IMR-90 (cell line): ENCODE data around the gene PSMD6. TPM values are rescaled to one million over a fixed set of nuclear protein-coding genes. Genes with fewer than 3 reads are reported as not detected.

Experiments used
- ATAC-seq: fragments of 200-7000 bp; cut with Tn5 transposase; 2 replicates; pipeline ENCODE4 v1.9.1; 2020; ENCODE audit warnings: low read depth, mild to moderate bottlenecking, moderate library complexity
- BruUV-seq: library from RNA; stranded (reverse); fragments of 400-500 nt; replicated peaks from 2 replicates; lab custom pipeline; 2021; lab: Mats Ljungman, UMichigan
- CTCF ChIA-PET: fragments of 300-600 bp; formaldehyde crosslinking; extraction: SDS; loops from one replicate; lab custom pipeline; 2021; ENCODE audit warnings: antibody characterized with exemption; lab: Yijun Ruan, JAX
- POLR2A ChIA-PET: fragments of 300-600 bp; sonication (Branson Sonifier 250); formaldehyde crosslinking; loops from one replicate; lab custom pipeline; 2022; ENCODE audit warnings: antibody characterized with exemption; ENCODE audit not compliant: unreplicated experiment; lab: Charles Lee
- DNase-seq: peaks from one replicate; pipeline ENCODE4 v3.0.0; 2013
- H2AFZ ChIP-seq: replicated peaks from 2 replicates; pipeline ENCODE3; 2013; ENCODE audit warnings: low read length, mild to moderate bottlenecking; ENCODE audit not compliant: poor library complexity
- H2AK5ac ChIP-seq: 2 replicates; pipeline ENCODE4 v1.6.1; 2013; ENCODE audit warnings: low read depth, low read length, inconsistent platforms
- H2AK9ac ChIP-seq: replicated peaks from 2 replicates; pipeline ENCODE3; 2013; ENCODE audit warnings: mild to moderate bottlenecking, low read depth, low read length, moderate library complexity; ENCODE audit not compliant: poor library complexity
- H2BK120ac ChIP-seq: 2 replicates; pipeline ENCODE4 v1.6.1; 2013; ENCODE audit warnings: low read depth, low read length, inconsistent platforms
- H2BK15ac ChIP-seq: 3 replicates; pipeline ENCODE4 v1.6.1; 2013; ENCODE audit warnings: low read depth, low read length, inconsistent platforms
- H2BK20ac ChIP-seq: 2 replicates; pipeline ENCODE4 v1.6.1; 2013; ENCODE audit warnings: low read depth, mild to moderate bottlenecking, inconsistent platforms, low read length, moderate library complexity
- H2BK5ac ChIP-seq: 2 replicates; pipeline ENCODE4 v1.6.1; 2013; ENCODE audit warnings: mild to moderate bottlenecking, low read depth, low read length, inconsistent platforms; ENCODE audit not compliant: poor library complexity, severe bottlenecking
- H3K14ac ChIP-seq: replicated peaks from 2 replicates; pipeline ENCODE4 v1.6.1; 2013; ENCODE audit warnings: low read depth, low read length, inconsistent platforms
- H3K18ac ChIP-seq: 2 replicates; pipeline ENCODE4 v1.6.1; 2013; ENCODE audit warnings: low read depth, low read length, control low read depth
- H3K23ac ChIP-seq: 2 replicates; pipeline ENCODE4 v1.6.1; 2013; ENCODE audit warnings: low read depth, low read length, inconsistent platforms
- H3K27ac ChIP-seq: 2 replicates; pipeline ENCODE4 v1.5.1; 2013; ENCODE audit warnings: mild to moderate bottlenecking, control low read depth, low read length; ENCODE audit not compliant: insufficient read depth
- H3K27me3 ChIP-seq: 2 replicates; pipeline ENCODE4 v1.6.1; 2013; ENCODE audit warnings: low read length; ENCODE audit not compliant: control insufficient read depth, insufficient read depth
- H3K36me3 ChIP-seq: 2 replicates; pipeline ENCODE4 v1.6.1; 2013; ENCODE audit warnings: low read length, mixed read lengths; ENCODE audit not compliant: control insufficient read depth, insufficient read depth
- H3K4ac ChIP-seq: 2 replicates; pipeline ENCODE4 v1.6.1; 2013; ENCODE audit warnings: low read depth, low read length, inconsistent platforms
- H3K4me1 ChIP-seq: 2 replicates; pipeline ENCODE4 v1.6.1; 2013; ENCODE audit warnings: low read length, mixed read lengths; ENCODE audit not compliant: control insufficient read depth, insufficient read depth
- H3K4me2 ChIP-seq: 2 replicates; pipeline ENCODE4 v1.6.1; 2013; ENCODE audit warnings: low read depth, mild to moderate bottlenecking, control low read depth, low read length, moderate library complexity
- H3K4me3 ChIP-seq: 2 replicates; pipeline ENCODE4 v1.5.1; 2013; ENCODE audit warnings: low read depth, mild to moderate bottlenecking, control low read depth, low read length, moderate library complexity; ENCODE audit not compliant: insufficient read depth
- H3K56ac ChIP-seq: 2 replicates; pipeline ENCODE4 v1.6.1; 2013; ENCODE audit warnings: low read length, inconsistent platforms; ENCODE audit not compliant: insufficient read depth; ENCODE audit errors: extremely low read depth
- H3K79me1 ChIP-seq, 2 experiments: 2 replicates each; pipeline ENCODE4 v1.6.1; 2013; ENCODE audit warnings: low read length in 2 of 2, inconsistent platforms in 1 of 2, low read depth in 1 of 2
- H3K9ac ChIP-seq: 2 replicates; pipeline ENCODE4 v1.6.1; 2013; ENCODE audit warnings: low read depth, low read length, control low read depth
- H3K9me1 ChIP-seq: 2 replicates; pipeline ENCODE4 v1.6.1; 2013; ENCODE audit warnings: low read length, inconsistent platforms; ENCODE audit not compliant: insufficient read depth
- H3K9me3 ChIP-seq: 2 replicates; pipeline ENCODE4 v1.6.1; 2013; ENCODE audit warnings: low read length; ENCODE audit not compliant: control insufficient read depth, insufficient read depth
- H4K20me1 ChIP-seq: 2 replicates; pipeline ENCODE4 v1.6.1; 2013; ENCODE audit warnings: low read length, inconsistent platforms; ENCODE audit not compliant: insufficient read depth
- H4K5ac ChIP-seq: 2 replicates; pipeline ENCODE4 v1.6.1; 2013; ENCODE audit warnings: mild to moderate bottlenecking, low read depth, low read length, control low read depth
- H4K8ac ChIP-seq, 2 experiments: 2 replicates each; pipeline ENCODE4 v1.6.1; 2013; ENCODE audit warnings: low read depth in 2 of 2, low read length in 2 of 2, control low read depth in 1 of 2, inconsistent platforms in 1 of 2
- H4K91ac ChIP-seq: 2 replicates; pipeline ENCODE4 v1.6.1; 2013; ENCODE audit warnings: low read depth, low read length, inconsistent platforms; ENCODE audit not compliant: insufficient read depth
- BHLHE40 ChIP-seq: fragments of 150-350 bp; IDR thresholded peaks from 2 replicates; pipeline ENCODE4 v1.6.1; 2016; ENCODE audit warnings: mild to moderate bottlenecking, low read depth, low read length
- CEBPB ChIP-seq: IDR thresholded peaks from 2 replicates; pipeline ENCODE4 v1.6.1; 2012; ENCODE audit warnings: low read depth, low read length, improper control_type of control experiment
- CHD1 ChIP-seq: IDR thresholded peaks from 2 replicates; pipeline ENCODE4 v1.6.1; 2012; ENCODE audit warnings: low read depth, low read length, improper control_type of control experiment
- FOS ChIP-seq: fragments of 150-350 bp; IDR thresholded peaks from 2 replicates; pipeline ENCODE4 v1.6.1; 2016; ENCODE audit warnings: low read depth, low read length
- MAFK ChIP-seq: IDR thresholded peaks from 2 replicates; pipeline ENCODE4 v1.6.1; 2012; ENCODE audit warnings: low read depth, low read length, improper control_type of control experiment
- MAZ ChIP-seq: IDR thresholded peaks from 2 replicates; pipeline ENCODE4 v1.6.1; 2012; ENCODE audit warnings: low read depth, mild to moderate bottlenecking, low read length, improper control_type of control experiment, moderate library complexity, borderline replicate concordance
- MXI1 ChIP-seq: IDR thresholded peaks from 2 replicates; pipeline ENCODE4 v1.6.1; 2012; ENCODE audit warnings: low read depth, mild to moderate bottlenecking, low read length, moderate library complexity, borderline replicate concordance
- NFE2L2 ChIP-seq: fragments of 150-350 bp; IDR thresholded peaks from 2 replicates; pipeline ENCODE4 v1.6.1; 2016; ENCODE audit warnings: low read depth, mild to moderate bottlenecking, low read length
- POLR2A ChIP-seq: IDR thresholded peaks from 2 replicates; pipeline ENCODE4 v1.6.1; 2012; ENCODE audit warnings: mild to moderate bottlenecking, low read depth, low read length
- RAD21 ChIP-seq: IDR thresholded peaks from 2 replicates; pipeline ENCODE4 v1.6.1; 2012; ENCODE audit warnings: low read length, improper control_type of control experiment
- RCOR1 ChIP-seq: IDR thresholded peaks from 2 replicates; pipeline ENCODE4 v1.6.1; 2012; ENCODE audit warnings: mild to moderate bottlenecking, low read length, improper control_type of control experiment; ENCODE audit not compliant: insufficient replicate concordance
- RFX5 ChIP-seq: IDR thresholded peaks from 2 replicates; pipeline ENCODE4 v1.8.0; 2012; ENCODE audit warnings: low read depth, mild to moderate bottlenecking, low read length, moderate library complexity
- SMC3 ChIP-seq: fragments of 150-350 bp; IDR thresholded peaks from 2 replicates; pipeline ENCODE4 v1.6.1; 2016; ENCODE audit warnings: low read depth, mild to moderate bottlenecking, antibody characterized with exemption, low read length, moderate library complexity
- USF2 ChIP-seq: fragments of 150-350 bp; IDR thresholded peaks from 2 replicates; pipeline ENCODE4 v1.6.1; 2017; ENCODE audit warnings: mild to moderate bottlenecking, antibody characterized with exemption, low read length, low read depth
- WGBS, 2 experiments: methylation state at CpG; one replicate each; pipeline versions ENCODE4 v1.1.5 to v1.1.7; 2013; ENCODE audit warnings: missing lambda C conversion rate in 2 of 2; ENCODE audit not compliant: insufficient read length in 1 of 2; ENCODE audit errors: extremely low coverage in 2 of 2; 5-methylcytosine and 5-hydroxymethylcytosine counted together
- dilution Hi-C: fragments of 300-500 bp; cut with HindIII; formaldehyde crosslinking; loops from one replicate; pipeline ENCODE4 v1.14.3; 2018; ENCODE audit warnings: low sequenced_read_pairs; ENCODE audit not compliant: unreplicated experiment
- in situ Hi-C: fragments of 300-500 bp; cut with MboI; formaldehyde crosslinking; loops from 3 replicates; pipeline ENCODE4 v1.14.3; 2019; ENCODE audit warnings: low sequenced_read_pairs, inconsistent platforms, mixed read lengths
- intact Hi-C: fragments of 100-400 bp; cut with micrococcal nuclease; formaldehyde crosslinking; loops from 2 replicates; pipeline ENCODE4 v1.10.0; 2022
- polyA plus RNA-seq, 3 experiments: library from polyadenylated mRNA; depleted of rRNA; stranded (reverse); fragments of >200 nt; gene quantifications; 2 replicates each; pipeline ENCODE4 v1.2.3, GENCODE V29; 2012; ENCODE audit warnings: low replicate concordance in 1 of 3
- total RNA-seq: library from RNA; depleted of rRNA; stranded (reverse); fragments of >200 nt; gene quantifications from 2 replicates; pipeline ENCODE4 v1.2.3, GENCODE V29; 2012
- TF ChIP-seq, protein P1 (sequence below): fragments of 150-350 bp; IDR thresholded peaks from 2 replicates; pipeline ENCODE4 v1.6.1; 2016; ENCODE audit warnings: low read depth, mild to moderate bottlenecking, low read length, moderate library complexity, borderline replicate concordance
- TF ChIP-seq, protein P2 (sequence below): conservative IDR thresholded peaks from 2 replicates; pipeline ENCODE4 v1.5.1; 2012; ENCODE audit warnings: mild to moderate bottlenecking, low read depth, low read length, improper control_type of control experiment

PSMD6 gene
- total and polyA plus RNA-seq, 2 of the 4 experiments (the other 2 are of a cell fraction) = 86.6 to 91.8 TPM

GRCh38 chr3:64057231-64057630 is 33.9 kb upstream of the PSMD6 start:
- H3K4me1 ChIP-seq = peaks cover 2% of the 10 kb centered on the region; the same call in 1 of the 2 replicates

More at GRCh38 chr3:64057231-64057630, 33.9 kb upstream of the PSMD6 start:
- Histone ChIP-seq H3K9me1 (no peaks in the 10 kb centered on the region), H2AK5ac (no peak overlapping the region), H4K20me1 (no peaks in the 10 kb centered on the region), H3K4me3 (no peak overlapping the region), H3K36me3 (no peaks in the 10 kb centered on the region), H3K14ac (no peak overlapping the region), H3K9me3 (0 out of 2 replicates have a peak, but pooled peaks cover 3% of the 10 kb centered on the region), H2BK20ac (no peak overlapping the region), H3K23ac (no peak overlapping the region), H3K18ac (no peak overlapping the region), H2BK15ac (no peak overlapping the region), H2AFZ (no peak overlapping the region), H3K9ac (no peak overlapping the region), H2AK9ac (no peak overlapping the region), H3K79me1 (no peaks in the 10 kb centered on the region), H3K4ac (no peak overlapping the region), H2BK5ac (no peak overlapping the region), H4K5ac (no peak overlapping the region), H3K27ac (no peak overlapping the region), H4K91ac (no peak overlapping the region), H2BK120ac (no peak overlapping the region), H3K27me3 (no peaks in the 10 kb centered on the region), H3K4me2 (no peak overlapping the region), H3K56ac (no peak overlapping the region), H4K8ac (no peak overlapping the region)
- ChIA-PET CTCF (no interaction called here), POLR2A (no interaction called here)
- no TSS peak for BruUV-seq
- ATAC-seq = no peak
- TF ChIP-seq MAZ (no peak), BHLHE40 (no peak), CHD1 (no peak), POLR2A (no peak), CEBPB (no peak), RAD21 (no peak), RFX5 (no peak), MAFK (no peak), USF2 (no peak), FOS (no peak), MXI1 (no peak), NFE2L2 (no peak), RCOR1 (no peak), SMC3 (no peak)
- TF ChIP-seq, protein P1, sequence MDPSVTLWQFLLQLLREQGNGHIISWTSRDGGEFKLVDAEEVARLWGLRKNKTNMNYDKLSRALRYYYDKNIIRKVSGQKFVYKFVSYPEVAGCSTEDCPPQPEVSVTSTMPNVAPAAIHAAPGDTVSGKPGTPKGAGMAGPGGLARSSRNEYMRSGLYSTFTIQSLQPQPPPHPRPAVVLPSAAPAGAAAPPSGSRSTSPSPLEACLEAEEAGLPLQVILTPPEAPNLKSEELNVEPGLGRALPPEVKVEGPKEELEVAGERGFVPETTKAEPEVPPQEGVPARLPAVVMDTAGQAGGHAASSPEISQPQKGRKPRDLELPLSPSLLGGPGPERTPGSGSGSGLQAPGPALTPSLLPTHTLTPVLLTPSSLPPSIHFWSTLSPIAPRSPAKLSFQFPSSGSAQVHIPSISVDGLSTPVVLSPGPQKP = no peak
- TF ChIP-seq, protein P2, sequence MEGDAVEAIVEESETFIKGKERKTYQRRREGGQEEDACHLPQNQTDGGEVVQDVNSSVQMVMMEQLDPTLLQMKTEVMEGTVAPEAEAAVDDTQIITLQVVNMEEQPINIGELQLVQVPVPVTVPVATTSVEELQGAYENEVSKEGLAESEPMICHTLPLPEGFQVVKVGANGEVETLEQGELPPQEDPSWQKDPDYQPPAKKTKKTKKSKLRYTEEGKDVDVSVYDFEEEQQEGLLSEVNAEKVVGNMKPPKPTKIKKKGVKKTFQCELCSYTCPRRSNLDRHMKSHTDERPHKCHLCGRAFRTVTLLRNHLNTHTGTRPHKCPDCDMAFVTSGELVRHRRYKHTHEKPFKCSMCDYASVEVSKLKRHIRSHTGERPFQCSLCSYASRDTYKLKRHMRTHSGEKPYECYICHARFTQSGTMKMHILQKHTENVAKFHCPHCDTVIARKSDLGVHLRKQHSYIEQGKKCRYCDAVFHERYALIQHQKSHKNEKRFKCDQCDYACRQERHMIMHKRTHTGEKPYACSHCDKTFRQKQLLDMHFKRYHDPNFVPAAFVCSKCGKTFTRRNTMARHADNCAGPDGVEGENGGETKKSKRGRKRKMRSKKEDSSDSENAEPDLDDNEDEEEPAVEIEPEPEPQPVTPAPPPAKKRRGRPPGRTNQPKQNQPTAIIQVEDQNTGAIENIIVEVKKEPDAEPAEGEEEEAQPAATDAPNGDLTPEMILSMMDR = no peak
- intact Hi-C loops = no loop called here
- in situ Hi-C loops = no loop called here
- no CpG with 5 or more reads among the region's 4 CpGs for WGBS, 2 experiments
- dilution Hi-C loops = no loop called here
- DNase-seq = no peak
